ENCODE results near the gene ELK3. TPM values are rescaled to one million over a fixed set of nuclear protein-coding genes. Genes with fewer than 3 reads are reported as not detected.

The ELK3 gene
- total RNA-seq, 1 experiment from 2014 or later = 9.4 TPM

- peaks cover 18 to 31% of the 10 kb centered on the region in 2 experiments for H3K4me1 Mint-ChIP-seq
- Histone ChIP-seq H3K4me2 (ENCODE audit: insufficient read depth, insufficient read length, low read length) (no peak overlapping the region), H2BK12ac (ENCODE audit: insufficient read length, low read depth, low read length) (no peak overlapping the region), H3T11ph (ENCODE audit: low read length) (no peak overlapping the region), H3K23me2 (ENCODE audit: insufficient read length, low read depth, low read length, poor library complexity, severe bottlenecking) (no peaks in the 10 kb centered on the region), H3K79me2 (ENCODE audit: insufficient read depth, low read length) (no peaks in the 10 kb centered on the region), H3K27me3 (ENCODE audit: insufficient read depth, low read length) (no peaks in the 10 kb centered on the region), H3K18ac (ENCODE audit: insufficient read length, low read depth, low read length) (no peak overlapping the region), H4K91ac (ENCODE audit: insufficient read length, low read depth, low read length) (no peak overlapping the region), H3K79me1 (ENCODE audit: insufficient read depth, low read depth, low read length, poor library complexity, severe bottlenecking) (no peaks in the 10 kb centered on the region), H2BK20ac (ENCODE audit: low read depth, low read length, poor library complexity, severe bottlenecking) (no peak overlapping the region), H3K56ac (ENCODE audit: insufficient read length, low read depth, low read length) (no peak overlapping the region), H2AK5ac (ENCODE audit: insufficient read length, low read length) (no peak overlapping the region), H4K20me1 (ENCODE audit: control insufficient read depth, insufficient read depth, insufficient read length) (no peaks in the 10 kb centered on the region), H2BK5ac (ENCODE audit: insufficient read length, low read length) (no peak overlapping the region), H2BK120ac (ENCODE audit: low read depth, low read length, poor library complexity, severe bottlenecking) (no peak overlapping the region), H3K4me1 (ENCODE audit: insufficient read depth, low read length) (peaks cover 6% of the 10 kb centered on the region; the same call in 1 of the 2 replicates), H3K9ac (ENCODE audit: extremely low read depth, insufficient read length, low read length) (no peak overlapping the region), H3K14ac (ENCODE audit: insufficient read depth, low read length) (no peak overlapping the region), H3K4ac (ENCODE audit: low read depth, low read length) (no peak overlapping the region), H3K23ac (ENCODE audit: insufficient read length, low read depth, low read length) (no peak overlapping the region), H3K27ac (ENCODE audit: insufficient read length, low read depth, low read length) (no peak overlapping the region), H4K8ac (replicated peaks; ENCODE audit: insufficient read length, low read depth, low read length) (no peak overlapping the region), H2AFZ (ENCODE audit: low read length) (no peak overlapping the region), H2BK15ac (ENCODE audit: low read depth, low read length) (no peak overlapping the region), H3K9me3 (ENCODE audit: control insufficient read depth, low read depth, low read length) (no peaks in the 10 kb centered on the region), H4K5ac (ENCODE audit: insufficient read length, low read depth, low read length) (no peak overlapping the region)
- H3K36me3 Mint-ChIP-seq (ENCODE audit: insufficient read depth in 1 of 3, low read depth in 3 of 3) = no peaks in the 10 kb centered on the region; a peak in 1 of 7 replicates
- no CpG with 5 or more reads among the region's 4 CpGs for WGBS (ENCODE audit: extremely low coverage, insufficient read length, low lambda C conversion rate)
- DNase-seq = no peak
- H3K27ac Mint-ChIP-seq = no peak overlapping the region
- no peaks in the 10 kb centered on the region for H3K9me3 Mint-ChIP-seq
- TF ChIP-seq CTCF (conservative IDR thresholded peaks at IDR 0.05) = no peak
- H3K27me3 Mint-ChIP-seq (ENCODE audit: low read depth) = no peaks in the 10 kb centered on the region
- H3K4me3 Mint-ChIP-seq = no peak overlapping the region
Measured at GRCh38 chr12:96206936-96207662, 12.9 kb downstream of the ELK3 start.

Measured in H9 (cell line).